Measurements from ENCODE around the gene PRM2. TPM values are rescaled to one million over a fixed set of nuclear protein-coding genes. Genes with fewer than 3 reads are reported as not detected.
"Not testable (repeated sequence)": the region's sequence is repeated elsewhere in the genome, so short reads cannot be mapped to it uniquely, and the experiment has no call there.

The PRM2 gene
- total RNA-seq, 1 donor from 2014 or later = not detected

GRCh38 chr16:11296351-11296705, 20.0 kb upstream of the PRM2 start:
- H3K4me1 Mint-ChIP-seq (ENCODE audit: low read depth) = peaks cover 29% of the 10 kb centered on the region
- DNase-seq (ENCODE audit: low spot score) = no peak
- H3K27me3 Mint-ChIP-seq (ENCODE audit: low read depth) = no peaks in the 10 kb centered on the region
- H3K27ac Mint-ChIP-seq (ENCODE audit: unreplicated experiment) = no peak overlapping the region
- no peaks in the 10 kb centered on the region for H3K9me3 Mint-ChIP-seq (ENCODE audit: low read depth)
- no peaks in the 10 kb centered on the region for H3K36me3 Mint-ChIP-seq (ENCODE audit: low read depth)
- TF ChIP-seq CTCF (IDR thresholded peaks at IDR 0.05) = no peak
- no peak overlapping the region for H3K4me3 Mint-ChIP-seq (ENCODE audit: unreplicated experiment)

- no peaks in the 10 kb centered on the region for H3K36me3 Mint-ChIP-seq (ENCODE audit: low read depth)
- no peaks in the 10 kb centered on the region for H3K9me3 Mint-ChIP-seq (ENCODE audit: low read depth)
- H3K27ac Mint-ChIP-seq (ENCODE audit: unreplicated experiment) = no peak overlapping the region
- DNase-seq (ENCODE audit: low spot score) = no peak
- no peak overlapping the region for H3K4me3 Mint-ChIP-seq (ENCODE audit: unreplicated experiment)
- peaks cover 29% of the 10 kb centered on the region for H3K4me1 Mint-ChIP-seq (ENCODE audit: low read depth)
- TF ChIP-seq CTCF (IDR thresholded peaks at IDR 0.05) = no peak
- H3K27me3 Mint-ChIP-seq (ENCODE audit: low read depth) = no peaks in the 10 kb centered on the region
Measured at GRCh38 chr16:11295672-11296071, 19.4 kb upstream of the PRM2 start.

GRCh38 chr16:11292076-11292748, 15.9 kb upstream of the PRM2 start:
- H3K4me3 Mint-ChIP-seq (ENCODE audit: unreplicated experiment) = no peak overlapping the region
- DNase-seq (ENCODE audit: low spot score) = no peak
- H3K27ac Mint-ChIP-seq (ENCODE audit: unreplicated experiment) = no peak overlapping the region
- TF ChIP-seq CTCF (IDR thresholded peaks at IDR 0.05) = no peak
- H3K9me3 Mint-ChIP-seq (ENCODE audit: low read depth) = no peaks in the 10 kb centered on the region
- peaks cover 19% of the 10 kb centered on the region for H3K4me1 Mint-ChIP-seq (ENCODE audit: low read depth)
- H3K27me3 Mint-ChIP-seq (ENCODE audit: low read depth) = peaks cover 8% of the 10 kb centered on the region
- H3K36me3 Mint-ChIP-seq (ENCODE audit: low read depth) = no peaks in the 10 kb centered on the region

GRCh38 chr16:11291091-11291703, 14.9 kb upstream of the PRM2 start:
- H3K27ac Mint-ChIP-seq (ENCODE audit: unreplicated experiment) = no peak overlapping the region
- no peak for TF ChIP-seq CTCF (IDR thresholded peaks at IDR 0.05)
- no peaks in the 10 kb centered on the region for H3K36me3 Mint-ChIP-seq (ENCODE audit: low read depth)
- H3K4me1 Mint-ChIP-seq (ENCODE audit: low read depth) = peaks cover 9% of the 10 kb centered on the region
- H3K27me3 Mint-ChIP-seq (ENCODE audit: low read depth) = peaks cover 13% of the 10 kb centered on the region
- H3K4me3 Mint-ChIP-seq (ENCODE audit: unreplicated experiment) = no peak overlapping the region
- no peaks in the 10 kb centered on the region for H3K9me3 Mint-ChIP-seq (ENCODE audit: low read depth)
- no peak for DNase-seq (ENCODE audit: low spot score)

- no peak for TF ChIP-seq CTCF (IDR thresholded peaks at IDR 0.05)
- H3K4me3 Mint-ChIP-seq (ENCODE audit: unreplicated experiment) = no peak overlapping the region
- DNase-seq (ENCODE audit: low spot score) = no peak
- peak overlapping the region; percentile 23 for H3K27ac Mint-ChIP-seq (ENCODE audit: unreplicated experiment)
- H3K27me3 Mint-ChIP-seq (ENCODE audit: low read depth) = peaks cover 13% of the 10 kb centered on the region
- H3K36me3 Mint-ChIP-seq (ENCODE audit: low read depth) = no peaks in the 10 kb centered on the region
- peaks cover 4% of the 10 kb centered on the region for H3K4me1 Mint-ChIP-seq (ENCODE audit: low read depth)
- no peaks in the 10 kb centered on the region for H3K9me3 Mint-ChIP-seq (ENCODE audit: low read depth)
Measured at GRCh38 chr16:11290102-11290893, 14.0 kb upstream of the PRM2 start.

- H3K27ac Mint-ChIP-seq (ENCODE audit: unreplicated experiment); H3K4me3 Mint-ChIP-seq (ENCODE audit: unreplicated experiment); H3K36me3 Mint-ChIP-seq (ENCODE audit: low read depth); H3K4me1 Mint-ChIP-seq (ENCODE audit: low read depth); DNase-seq (ENCODE audit: low spot score); H3K9me3 Mint-ChIP-seq (ENCODE audit: low read depth): not testable (repeated sequence)
- H3K27me3 Mint-ChIP-seq (ENCODE audit: low read depth) = peaks cover 13% of the 10 kb centered on the region
Measured at GRCh38 chr16:11289696-11290095, 13.4 kb upstream of the PRM2 start.

Measured in chondrocyte (in vitro differentiated cells).